ENCODE measurements around the gene SALL4.
"Not testable (repeated sequence)": the region's sequence is repeated elsewhere in the genome, so short reads cannot be mapped to it uniquely, and the experiment has no call there.

The SALL4 gene

GRCh38 chr20:51832276-51832675 is 30.0 kb upstream of the SALL4 start:
- H3K36me3 ChIP-seq, result no peaks in the 10 kb centered on the region
- H3K4me3 ChIP-seq (ENCODE audit: low read depth, low read length), result no peak overlapping the region
- no peaks in the 10 kb centered on the region for H3K27me3 ChIP-seq (ENCODE audit: insufficient read depth, low read depth, severe bottlenecking)
- no peak for DNase-seq
- no peaks in the 10 kb centered on the region for H3K9me3 ChIP-seq (ENCODE audit: severe bottlenecking)
- no peak for TF ChIP-seq CTCF (IDR thresholded peaks at IDR 0.05; ENCODE audit: low read depth, low read length)
- H3K27ac ChIP-seq, result no peak overlapping the region

GRCh38 chr20:51831866-51832265 is 29.5 kb upstream of the SALL4 start:
- no peak for DNase-seq
- no peak overlapping the region for H3K27ac ChIP-seq
- H3K9me3 ChIP-seq (ENCODE audit: severe bottlenecking), result no peaks in the 10 kb centered on the region
- no peak for TF ChIP-seq CTCF (IDR thresholded peaks at IDR 0.05; ENCODE audit: low read depth, low read length)
- H3K27me3 ChIP-seq (ENCODE audit: insufficient read depth, low read depth, severe bottlenecking), result no peaks in the 10 kb centered on the region
- no peak overlapping the region for H3K4me3 ChIP-seq (ENCODE audit: low read depth, low read length)
- H3K36me3 ChIP-seq, result no peaks in the 10 kb centered on the region

- Histone ChIP-seq H3K27me3 (ENCODE audit: insufficient read depth, low read depth, severe bottlenecking) (no peaks in the 10 kb centered on the region), H3K36me3 (no peaks in the 10 kb centered on the region), H3K9me3 (ENCODE audit: severe bottlenecking) (no peaks in the 10 kb centered on the region), H3K27ac (no peak overlapping the region), H3K4me3 (ENCODE audit: low read depth, low read length) (no peak overlapping the region)
- no peak for DNase-seq
- no peak for TF ChIP-seq CTCF (IDR thresholded peaks at IDR 0.05; ENCODE audit: low read depth, low read length)
These were observed 28.2 kb upstream of the SALL4 start for GRCh38 chr20:51830538-51830937.

GRCh38 chr20:51828762-51829161 is 26.4 kb upstream of the SALL4 start:
- Histone ChIP-seq H3K4me3 (ENCODE audit: low read depth, low read length) (no peak overlapping the region), H3K27ac (no peak overlapping the region), H3K36me3 (no peaks in the 10 kb centered on the region), H3K27me3 (ENCODE audit: insufficient read depth, low read depth, severe bottlenecking) (no peaks in the 10 kb centered on the region), H3K9me3 (ENCODE audit: severe bottlenecking) (no peaks in the 10 kb centered on the region)
- DNase-seq, result no peak
- no peak for TF ChIP-seq CTCF (IDR thresholded peaks at IDR 0.05; ENCODE audit: low read depth, low read length)

- TF ChIP-seq CTCF (IDR thresholded peaks at IDR 0.05; ENCODE audit: low read depth, low read length), result no peak
These were observed 24.1 kb upstream of the SALL4 start for GRCh38 chr20:51826372-51826771.

GRCh38 chr20:51818479-51819008 is 16.2 kb upstream of the SALL4 start:
- no peak for TF ChIP-seq CTCF (IDR thresholded peaks at IDR 0.05; ENCODE audit: low read depth, low read length)
- no peak overlapping the region for H3K27ac ChIP-seq
- no peaks in the 10 kb centered on the region for H3K9me3 ChIP-seq (ENCODE audit: severe bottlenecking)
- DNase-seq, result no peak
- H3K27me3 ChIP-seq (ENCODE audit: insufficient read depth, low read depth, severe bottlenecking), result no peaks in the 10 kb centered on the region
- no peaks in the 10 kb centered on the region for H3K36me3 ChIP-seq
- no peak overlapping the region for H3K4me3 ChIP-seq (ENCODE audit: low read depth, low read length)

More at GRCh38 chr20:51826372-51826771, 24.1 kb upstream of the SALL4 start:
- no peak overlapping the region for H3K27ac ChIP-seq
- H3K27me3 ChIP-seq (ENCODE audit: insufficient read depth, low read depth, severe bottlenecking), result no peaks in the 10 kb centered on the region
- no peak for DNase-seq
- H3K9me3 ChIP-seq (ENCODE audit: severe bottlenecking), result no peaks in the 10 kb centered on the region
- no peaks in the 10 kb centered on the region for H3K36me3 ChIP-seq
- H3K4me3 ChIP-seq (ENCODE audit: low read depth, low read length), result no peak overlapping the region

- not testable (repeated sequence) for H3K4me3 ChIP-seq (ENCODE audit: low read depth, low read length); H3K9me3 ChIP-seq (ENCODE audit: severe bottlenecking); H3K27me3 ChIP-seq (ENCODE audit: insufficient read depth, low read depth, severe bottlenecking); H3K27ac ChIP-seq; DNase-seq; H3K36me3 ChIP-seq
These were observed 14.5 kb upstream of the SALL4 start for GRCh38 chr20:51816856-51817255.
